Measurements from ENCODE around the gene PEX6.

The PEX6 gene, protein sequence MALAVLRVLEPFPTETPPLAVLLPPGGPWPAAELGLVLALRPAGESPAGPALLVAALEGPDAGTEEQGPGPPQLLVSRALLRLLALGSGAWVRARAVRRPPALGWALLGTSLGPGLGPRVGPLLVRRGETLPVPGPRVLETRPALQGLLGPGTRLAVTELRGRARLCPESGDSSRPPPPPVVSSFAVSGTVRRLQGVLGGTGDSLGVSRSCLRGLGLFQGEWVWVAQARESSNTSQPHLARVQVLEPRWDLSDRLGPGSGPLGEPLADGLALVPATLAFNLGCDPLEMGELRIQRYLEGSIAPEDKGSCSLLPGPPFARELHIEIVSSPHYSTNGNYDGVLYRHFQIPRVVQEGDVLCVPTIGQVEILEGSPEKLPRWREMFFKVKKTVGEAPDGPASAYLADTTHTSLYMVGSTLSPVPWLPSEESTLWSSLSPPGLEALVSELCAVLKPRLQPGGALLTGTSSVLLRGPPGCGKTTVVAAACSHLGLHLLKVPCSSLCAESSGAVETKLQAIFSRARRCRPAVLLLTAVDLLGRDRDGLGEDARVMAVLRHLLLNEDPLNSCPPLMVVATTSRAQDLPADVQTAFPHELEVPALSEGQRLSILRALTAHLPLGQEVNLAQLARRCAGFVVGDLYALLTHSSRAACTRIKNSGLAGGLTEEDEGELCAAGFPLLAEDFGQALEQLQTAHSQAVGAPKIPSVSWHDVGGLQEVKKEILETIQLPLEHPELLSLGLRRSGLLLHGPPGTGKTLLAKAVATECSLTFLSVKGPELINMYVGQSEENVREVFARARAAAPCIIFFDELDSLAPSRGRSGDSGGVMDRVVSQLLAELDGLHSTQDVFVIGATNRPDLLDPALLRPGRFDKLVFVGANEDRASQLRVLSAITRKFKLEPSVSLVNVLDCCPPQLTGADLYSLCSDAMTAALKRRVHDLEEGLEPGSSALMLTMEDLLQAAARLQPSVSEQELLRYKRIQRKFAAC

DNA sequence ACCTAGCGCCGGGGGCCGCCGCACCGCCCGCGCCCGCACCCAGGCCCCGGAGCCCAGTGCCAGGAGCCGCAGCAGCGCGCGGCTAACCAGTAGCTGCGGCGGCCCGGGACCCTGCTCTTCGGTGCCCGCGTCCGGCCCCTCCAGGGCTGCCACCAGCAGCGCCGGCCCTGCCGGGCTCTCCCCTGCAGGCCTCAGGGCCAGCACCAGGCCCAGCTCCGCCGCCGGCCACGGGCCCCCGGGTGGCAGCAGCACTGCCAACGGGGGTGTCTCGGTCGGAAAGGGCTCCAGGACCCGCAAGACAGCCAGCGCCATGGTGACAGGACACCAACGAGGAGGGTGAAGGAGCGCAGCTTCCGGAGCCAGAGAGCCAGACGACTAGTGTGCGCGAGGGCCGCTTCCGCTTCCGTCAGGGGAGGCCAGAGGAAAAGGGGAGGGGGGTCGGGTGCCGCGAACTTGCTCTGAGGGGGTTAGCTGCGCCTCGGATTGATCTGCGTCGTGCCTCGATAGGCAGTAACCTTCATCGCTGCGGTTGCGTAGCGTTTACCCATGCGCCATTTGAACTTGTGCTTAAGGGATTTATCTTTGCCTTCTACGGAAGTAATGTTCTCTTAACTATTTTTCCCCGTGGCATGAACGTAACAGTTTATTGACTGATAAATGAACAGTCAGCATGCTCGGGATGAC is at the start of gene PEX6:
Gene PEX6 (minus strand): TSS at position 343 of the 684 bp plus-strand sequence. CDS start 31 bp downstream, at position 312.
- peak; percentile 94 for DNase-seq

- DNase-seq, result no peak
These were observed 47.4 kb upstream of the PEX6 start for GRCh38 chr6:43026365-43026764.

- DNase-seq, result no peak
These were observed 45.5 kb upstream of the PEX6 start for GRCh38 chr6:43024436-43024835.

DNA sequence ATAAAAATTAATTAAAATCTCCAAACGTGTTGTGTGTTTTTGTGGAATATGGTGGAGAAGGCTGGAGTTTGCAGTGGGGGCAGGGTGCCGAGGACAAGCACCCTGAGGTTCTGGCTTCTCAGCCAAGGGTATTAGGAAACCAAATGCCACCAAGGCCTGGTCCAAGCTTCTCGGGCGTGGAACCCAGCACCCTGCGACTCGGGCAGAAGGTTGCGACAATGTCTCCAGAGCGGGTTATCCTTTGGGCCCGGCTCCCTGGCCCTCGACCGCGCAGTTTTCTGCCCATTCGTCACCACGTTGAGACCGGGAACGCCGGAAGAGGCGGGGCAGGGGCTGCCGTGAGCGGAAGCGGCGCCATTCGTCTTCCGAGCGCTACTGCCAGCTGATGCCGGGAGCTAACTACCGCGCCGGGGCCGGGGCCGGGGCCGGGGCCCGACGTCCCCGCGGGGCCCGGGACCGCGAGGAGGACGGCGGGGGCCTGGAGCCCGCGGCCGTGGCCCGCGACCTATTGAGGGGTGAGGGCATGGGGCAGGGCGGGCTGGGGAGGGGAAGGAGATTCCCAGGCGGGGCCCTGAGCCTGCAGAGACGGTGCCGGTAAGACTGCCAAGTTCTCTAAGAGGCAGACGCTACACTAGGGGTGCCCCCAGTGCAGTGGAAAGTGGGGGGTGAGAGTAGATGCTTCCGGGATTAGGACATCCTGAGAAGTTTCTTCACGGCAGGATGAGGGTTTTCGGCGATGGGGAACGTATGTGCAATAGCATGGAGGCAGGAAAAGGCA is 42.5 kb upstream of the PEX6 start, which contains the start of gene RRP36:
Gene RRP36 (plus strand): TSS at position 354 of the 778 bp plus-strand sequence. CDS start 32 bp downstream, at position 386.
- peak; percentile 47 for DNase-seq

GRCh38 chr6:43020847-43021246 is 41.9 kb upstream of the PEX6 start:
- no peak for DNase-seq

- DNase-seq, result no peak
These were observed 41.2 kb upstream of the PEX6 start for GRCh38 chr6:43020052-43020705.

GRCh38 chr6:43019152-43019551 is 40.2 kb upstream of the PEX6 start:
- no peak for DNase-seq

DNA sequence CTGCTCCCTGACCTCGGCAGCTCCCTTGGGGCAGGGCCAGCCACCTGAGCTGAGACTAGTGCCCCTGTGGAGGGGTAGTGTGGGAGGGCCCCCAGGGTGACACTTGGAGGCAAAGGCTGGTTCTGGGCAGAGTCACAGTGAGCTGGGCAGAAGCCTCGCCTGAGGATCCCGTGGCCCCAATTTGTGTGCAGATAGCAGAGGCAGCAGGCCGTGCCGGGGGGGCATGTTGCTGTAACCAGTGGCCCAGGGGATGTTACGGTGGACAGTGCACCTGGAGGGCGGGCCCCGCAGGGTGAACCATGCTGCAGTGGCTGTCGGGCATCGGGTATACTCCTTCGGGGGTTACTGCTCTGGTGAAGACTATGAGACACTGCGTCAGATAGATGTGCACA is 38.0 kb upstream of the PEX6 start:
- no peak for DNase-seq

DNA sequence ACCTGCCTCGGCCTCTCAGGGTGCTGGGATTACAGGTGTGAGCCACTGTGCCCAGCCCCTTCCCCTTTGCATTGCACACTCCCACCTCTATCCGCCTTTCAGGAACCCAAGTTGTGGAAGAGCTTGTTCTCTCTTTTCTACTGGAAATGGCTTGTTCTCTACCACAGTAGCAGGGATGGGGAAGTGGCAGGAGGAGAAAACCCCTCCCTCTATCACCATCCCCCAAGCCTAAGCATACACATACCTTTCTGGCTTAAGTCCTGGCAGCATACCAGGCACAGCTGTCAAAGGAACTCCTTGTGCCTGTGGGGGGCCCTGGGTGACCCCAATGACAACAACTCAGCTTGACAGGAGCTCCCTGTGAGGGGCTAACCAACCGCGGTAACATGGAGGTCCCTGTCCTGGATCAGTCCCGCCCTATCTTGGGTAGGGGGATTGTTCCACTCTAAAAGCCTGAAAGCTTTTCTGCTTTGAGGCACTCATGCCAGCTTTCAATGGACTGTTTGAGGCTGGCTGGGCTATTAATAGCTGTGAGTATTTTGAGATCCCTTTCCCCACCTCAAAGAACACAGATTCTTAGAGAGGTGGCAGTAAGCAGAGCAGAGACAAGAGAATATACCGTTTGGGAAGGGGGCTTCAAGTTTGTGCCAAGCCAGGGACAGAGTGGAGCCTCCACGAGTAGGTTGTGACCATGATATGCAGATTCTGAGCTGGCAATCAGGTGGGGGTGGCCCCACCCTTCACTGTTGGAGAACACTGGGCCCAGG is 37.4 kb upstream of the PEX6 start:
- no peak for DNase-seq

GRCh38 chr6:43014434-43014909 is 35.5 kb upstream of the PEX6 start:
- DNase-seq, result no peak

DNA sequence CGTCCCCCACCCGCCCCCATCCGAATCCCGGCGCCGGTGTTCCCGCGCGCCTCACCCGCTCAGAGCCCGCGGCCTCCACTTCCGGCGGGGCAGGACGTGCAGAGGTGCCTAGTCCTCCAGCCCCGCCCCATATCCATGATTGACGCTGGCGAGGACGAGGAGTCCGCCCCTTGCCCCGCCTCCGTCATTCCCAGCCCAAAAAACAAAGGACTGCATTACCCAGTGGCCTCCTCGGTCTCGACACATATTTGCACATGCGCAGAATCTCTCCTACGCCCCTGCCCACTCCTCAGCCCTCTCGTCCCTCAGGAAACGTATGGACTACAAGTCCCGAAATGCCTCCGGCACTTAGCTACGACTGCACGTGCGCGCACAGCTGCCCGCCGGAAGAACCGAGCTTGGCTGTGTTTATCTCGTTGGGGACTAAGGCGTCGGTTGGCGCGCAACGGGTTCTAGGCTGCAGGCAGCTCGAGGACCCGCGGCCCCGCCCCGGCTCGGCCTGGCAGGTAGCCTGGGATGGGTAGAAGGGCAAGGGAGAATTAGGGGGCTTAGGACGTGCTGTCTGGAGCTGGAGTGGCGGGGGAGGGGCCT is 35.0 kb upstream of the PEX6 start, which contains the start of the genes KLHDC3 and MEA1:
Gene KLHDC3 (plus strand): TSS at position 407 of the 591 bp plus-strand sequence. CDS start 2,944 bp downstream, outside the sequence.
Gene MEA1 (minus strand): TSS at position 104 of the 591 bp plus-strand sequence. CDS start 133 bp downstream, outside the sequence.
- peak; percentile 100 for DNase-seq

DNA sequence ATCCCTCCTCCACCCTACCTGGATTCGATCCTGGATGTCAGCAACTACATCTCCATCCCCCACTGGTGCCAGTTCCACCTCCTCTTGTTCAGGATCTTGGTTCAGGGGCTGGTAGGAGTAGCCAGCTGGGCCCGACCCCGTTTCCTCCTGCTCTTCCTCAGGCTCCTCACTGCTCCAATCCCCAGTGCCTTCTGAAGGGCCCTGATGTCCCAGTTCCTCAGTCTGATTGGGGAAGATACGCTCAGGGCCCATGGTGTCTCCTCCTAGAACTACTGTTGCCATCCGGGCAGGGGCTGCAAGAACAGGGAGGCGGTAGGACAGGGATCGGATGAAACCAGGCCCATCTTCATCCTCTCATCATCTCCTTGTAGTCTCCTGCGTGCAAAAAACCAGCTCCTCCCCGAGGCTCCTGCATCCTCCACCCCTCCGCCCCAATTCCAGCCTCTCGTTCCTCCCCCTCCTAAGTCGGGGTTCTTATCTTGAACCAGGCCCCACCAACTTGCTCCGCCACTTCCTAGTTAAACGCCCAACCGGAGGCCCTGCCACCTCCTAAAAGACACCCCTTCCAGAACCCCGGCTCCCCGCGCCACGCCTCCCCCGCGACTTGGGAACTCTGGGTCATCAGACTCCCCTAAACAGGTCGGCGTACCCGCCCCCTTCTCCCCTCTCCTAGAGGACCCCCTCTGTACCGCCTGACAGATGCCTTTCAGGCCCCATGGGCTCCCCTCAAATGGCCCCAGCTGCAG is 34.3 kb upstream of the PEX6 start:
- DNase-seq, result no peak

DNA sequence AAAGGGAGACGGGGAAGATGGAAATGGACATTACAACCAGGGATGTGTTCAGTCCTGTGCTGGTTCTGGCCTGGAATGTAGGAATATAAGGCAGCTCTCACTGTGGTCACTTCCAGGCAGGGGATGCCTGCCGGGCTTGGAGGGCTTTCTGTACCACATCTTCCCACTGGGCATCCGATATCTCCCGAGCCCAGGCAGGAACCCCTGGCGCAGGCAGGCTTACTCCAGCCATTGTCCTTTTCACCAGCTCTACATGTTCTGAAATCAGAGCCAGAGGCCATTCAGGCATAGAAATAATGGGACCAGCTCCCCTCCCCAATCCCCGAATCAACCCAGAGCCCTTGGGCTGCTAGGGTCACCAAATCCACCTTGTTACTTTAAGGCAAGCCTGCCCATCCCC is 33.4 kb upstream of the PEX6 start:
- DNase-seq, result no peak

DNA sequence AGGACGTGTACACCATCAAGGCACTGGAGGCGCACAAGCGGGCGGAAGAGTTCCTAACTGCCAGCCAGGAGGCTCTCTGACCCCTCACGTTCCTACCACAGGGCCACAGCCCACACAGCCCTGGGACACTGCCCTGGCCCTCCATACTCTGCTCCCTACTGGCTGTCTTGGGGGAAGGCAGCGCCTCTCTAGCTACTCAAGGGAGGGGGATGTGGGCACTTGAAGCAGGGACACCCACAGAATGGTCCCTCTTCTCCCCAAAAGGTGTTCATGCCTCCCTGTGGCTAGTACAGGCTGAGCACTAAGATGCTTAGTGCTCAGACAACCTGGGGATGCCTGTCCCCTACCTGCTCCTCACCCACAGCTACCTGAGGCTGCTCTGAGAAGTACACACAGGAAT is 32.2 kb upstream of the PEX6 start:
- DNase-seq, result no peak

DNA sequence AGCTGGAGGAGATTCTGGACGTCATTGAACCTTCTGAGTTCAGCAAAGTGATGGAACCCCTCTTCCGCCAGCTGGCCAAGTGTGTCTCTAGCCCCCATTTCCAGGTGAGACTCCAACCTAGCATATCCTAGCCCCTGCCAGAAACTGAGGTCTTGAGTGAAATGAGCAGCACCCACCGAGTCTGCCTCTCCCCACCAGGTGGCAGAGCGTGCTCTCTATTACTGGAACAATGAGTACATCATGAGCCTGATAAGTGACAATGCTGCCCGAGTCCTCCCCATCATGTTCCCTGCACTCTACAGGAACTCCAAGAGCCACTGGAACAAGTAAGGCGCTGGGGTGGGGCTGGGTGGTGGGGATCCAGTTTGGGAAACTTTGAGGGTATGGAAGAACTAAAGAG is 30.1 kb upstream of the PEX6 start:
- no peak for DNase-seq

DNA sequence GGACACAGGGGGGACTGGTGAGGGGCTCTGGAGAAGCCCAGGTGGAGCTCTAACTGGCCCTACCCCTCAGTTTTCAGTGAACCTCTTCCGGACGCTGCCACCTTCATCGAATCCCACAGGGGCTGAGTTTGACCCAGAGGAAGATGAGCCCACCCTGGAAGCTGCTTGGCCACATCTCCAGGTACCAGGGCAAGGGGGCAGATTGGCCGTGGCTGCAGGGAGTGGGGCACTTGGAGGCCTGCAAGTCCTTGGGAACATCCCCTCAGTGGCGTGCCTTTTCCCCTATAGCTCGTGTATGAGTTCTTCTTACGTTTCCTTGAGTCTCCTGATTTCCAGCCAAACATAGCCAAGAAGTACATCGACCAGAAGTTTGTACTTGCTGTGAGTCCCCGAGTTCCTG is 28.1 kb upstream of the PEX6 start:
- no peak for DNase-seq

- DNase-seq, result no peak
These were observed 27.3 kb upstream of the PEX6 start for GRCh38 chr6:43006251-43006650.

DNA sequence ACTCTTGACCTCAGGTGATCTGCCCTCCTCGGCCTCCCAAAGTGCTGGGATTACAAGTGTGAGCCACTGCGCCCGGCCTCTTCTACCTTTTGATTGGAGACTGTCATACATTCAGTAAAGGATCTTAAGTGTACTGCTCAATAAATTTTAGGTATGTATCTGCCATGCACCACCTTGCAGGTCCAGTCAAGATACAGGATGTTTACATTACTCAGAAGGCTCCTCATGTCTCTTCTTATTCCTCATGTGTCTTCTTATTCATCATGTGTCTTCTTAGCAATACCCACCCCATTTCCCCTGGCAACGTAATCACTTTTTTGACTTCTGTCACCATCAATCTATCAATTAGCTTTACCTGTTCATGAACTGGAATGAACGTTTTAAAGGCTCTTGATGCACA is 26.9 kb upstream of the PEX6 start:
- no peak for DNase-seq

GRCh38 chr6:43001843-43002242 is 22.9 kb upstream of the PEX6 start:
- no peak for DNase-seq

Data from CD4-positive, alpha-beta T cell treated with Interferon gamma for 1 hour (primary cell).